AG09309 (cell line): Measurements from ENCODE around the gene XRRA1.
"Not testable (repeated sequence)": the region's sequence is repeated elsewhere in the genome, so short reads cannot be mapped to it uniquely, and the experiment has no call there.

Experiments used
- DNase-seq: peaks from one replicate; pipeline ENCODE4 v3.0.0-alpha.2; 2010; ENCODE audit warnings: low read depth
- H3K4me3 ChIP-seq: 2 replicates; pipeline ENCODE4 v1.5.1; 2011; ENCODE audit warnings: mild to moderate bottlenecking, low read depth, low read length, moderate library complexity; ENCODE audit not compliant: control insufficient read depth
- CTCF ChIP-seq: IDR thresholded peaks from 2 replicates; pipeline ENCODE4 v1.5.1; 2011; ENCODE audit warnings: mild to moderate bottlenecking, low read depth, low read length, inconsistent platforms; ENCODE audit not compliant: insufficient read depth, control insufficient read depth; ENCODE audit errors: missing control alignments

XRRA1 gene

GRCh38 chr11:74984070-74984469 is 35.2 kb upstream of the XRRA1 start:
- TF ChIP-seq CTCF, result no peak
- no peak for DNase-seq
- H3K4me3 ChIP-seq, result no peak overlapping the region

GRCh38 chr11:74981888-74982287 is 33.0 kb upstream of the XRRA1 start:
- H3K4me3 ChIP-seq, result no peak overlapping the region
- no peak for TF ChIP-seq CTCF
- no peak for DNase-seq

- DNase-seq, result no peak
- H3K4me3 ChIP-seq, result no peak overlapping the region
- no peak for TF ChIP-seq CTCF
Measured at GRCh38 chr11:74980634-74981033, 31.7 kb upstream of the XRRA1 start.

GRCh38 chr11:74978041-74978440 is 29.1 kb upstream of the XRRA1 start:
- no peak overlapping the region for H3K4me3 ChIP-seq
- TF ChIP-seq CTCF, result no peak
- no peak for DNase-seq

- H3K4me3 ChIP-seq, result no peak overlapping the region
- no peak for DNase-seq
- no peak for TF ChIP-seq CTCF
Measured at GRCh38 chr11:74971424-74971823, 22.5 kb upstream of the XRRA1 start.

- TF ChIP-seq CTCF, result no peak
- no peak overlapping the region for H3K4me3 ChIP-seq
- no peak for DNase-seq
Measured at GRCh38 chr11:74970852-74971395, 22.0 kb upstream of the XRRA1 start.

GRCh38 chr11:74966651-74967050 is 17.8 kb upstream of the XRRA1 start:
- TF ChIP-seq CTCF, result no peak
- DNase-seq, result no peak
- H3K4me3 ChIP-seq, result no peak overlapping the region

GRCh38 chr11:74960128-74960527 is 11.2 kb upstream of the XRRA1 start:
- not testable (repeated sequence) for H3K4me3 ChIP-seq, DNase-seq
